ENCODE measurements around the gene BYSL. TPM values are rescaled to one million over a fixed set of nuclear protein-coding genes. Genes with fewer than 3 reads are reported as not detected.

Gene BYSL
- polyA plus RNA-seq, 4 donors: 18.8 to 29.2 (median 26.5) TPM

DNA sequence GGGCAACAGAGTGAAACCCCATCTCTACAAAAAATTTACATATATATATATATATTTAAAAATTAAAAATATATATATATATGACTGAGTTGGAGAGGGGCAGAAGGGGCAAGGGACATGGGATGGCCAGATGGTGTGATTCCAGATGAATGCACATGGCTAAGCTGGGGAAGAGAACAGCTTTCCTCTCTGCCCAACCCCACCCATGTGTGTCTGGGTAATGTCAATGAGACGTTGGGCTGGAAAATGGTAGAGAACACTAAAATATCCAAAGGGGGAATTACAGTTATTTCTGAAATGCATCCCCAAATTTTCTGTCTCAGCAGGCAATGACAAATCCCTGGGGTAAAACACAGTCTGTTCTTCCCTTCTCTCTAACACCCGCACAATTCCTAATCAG lies 51.5 kb downstream of the BYSL start:
- DNase-seq (ENCODE audit: low read depth in 4 of 4, low spot score in 3 of 4): no peak

DNA sequence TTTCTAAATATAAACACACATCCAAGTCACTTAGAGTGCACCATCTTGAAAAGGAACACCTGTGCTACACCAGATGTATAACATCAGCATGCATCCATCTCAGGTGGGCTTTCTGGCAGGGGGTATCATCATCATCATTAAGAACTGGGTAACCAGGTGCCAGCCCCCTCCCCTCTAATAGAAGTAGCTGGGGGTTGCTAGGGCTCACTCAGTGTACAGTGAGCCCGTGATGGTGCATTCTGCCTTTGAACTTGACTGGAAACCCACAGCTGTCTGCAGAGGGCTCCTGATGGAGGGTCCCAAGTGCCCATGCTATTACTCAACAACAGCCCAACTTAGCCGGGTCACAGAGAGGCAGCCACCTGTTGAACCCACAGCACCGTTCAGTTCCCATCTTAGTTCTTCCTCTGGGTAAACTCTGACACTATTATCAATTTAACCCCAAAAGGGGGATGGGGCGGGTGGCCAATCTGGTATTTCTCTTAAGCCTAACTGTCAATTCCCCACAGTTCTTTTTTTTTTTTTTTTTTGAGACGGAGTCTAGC lies 53.1 kb downstream of the BYSL start:
- DNase-seq (ENCODE audit: low read depth in 4 of 4, low spot score in 3 of 4): no peak

DNA sequence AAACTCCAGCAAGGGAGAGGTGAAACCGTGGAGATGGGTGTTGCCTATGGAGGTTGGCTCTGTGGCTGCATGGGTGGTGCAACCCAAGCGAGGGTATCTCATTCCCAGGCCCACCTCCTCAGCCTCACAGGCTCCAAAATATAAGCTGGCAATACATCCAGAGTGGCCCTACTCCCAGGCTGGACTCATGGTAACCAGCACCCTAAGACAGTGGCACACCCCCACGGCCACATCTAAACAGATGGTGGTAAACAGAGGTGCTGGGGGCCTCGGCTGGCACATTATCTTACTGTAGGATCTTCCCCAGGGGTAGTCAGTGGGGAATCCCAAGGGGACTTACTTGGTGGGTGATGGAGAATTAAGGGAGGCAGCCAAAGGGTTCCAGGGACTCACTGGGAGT lies 54.0 kb downstream of the BYSL start:
- DNase-seq (ENCODE audit: low read depth in 4 of 4, low spot score in 3 of 4): no peak

DNA sequence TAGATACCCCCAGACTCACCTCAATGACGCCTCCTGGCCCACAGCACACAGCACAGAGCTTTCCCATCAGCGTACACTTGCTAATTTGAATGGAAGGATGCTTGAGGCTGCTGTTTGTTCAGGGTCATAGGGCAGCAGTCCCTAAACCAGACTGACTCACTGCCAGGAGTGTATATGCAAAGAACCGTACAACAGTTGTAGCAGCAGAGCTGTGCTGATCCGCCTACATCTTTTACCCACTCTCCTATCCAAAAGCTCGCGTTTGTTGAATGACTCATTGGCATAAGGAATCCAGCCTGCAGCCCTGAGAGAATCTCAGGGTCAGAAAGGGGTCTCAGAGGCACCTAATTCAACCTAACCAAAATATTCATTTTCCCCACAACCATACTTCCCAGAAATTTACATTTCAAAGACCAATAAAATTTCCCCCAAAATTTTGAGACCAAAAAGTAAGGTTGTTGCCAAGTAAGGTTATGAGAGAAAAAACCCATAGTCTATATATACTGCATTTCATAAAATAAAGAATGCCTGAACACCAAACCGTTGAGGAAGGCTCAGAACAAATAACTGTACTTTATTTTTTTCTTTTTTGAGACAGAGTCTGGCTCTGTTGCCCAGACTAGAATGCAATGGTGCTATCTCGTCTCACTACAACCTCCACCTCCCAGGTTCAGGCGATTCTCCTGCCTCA lies 55.6 kb downstream of the BYSL start:
- no peak for DNase-seq (ENCODE audit: low read depth in 4 of 4, low spot score in 3 of 4)

Other genes starting within 250 kb of the BYSL start
- 10 to 100 TPM in 1 of 4 donors, 1 to 10 TPM in 3; 4.5 to 10.2 (median 9.1) TPM for gene TFEB, start 185.9 kb upstream of the BYSL start, polyA plus RNA-seq (ENCODE audit: insufficient read length in 4 of 4)
- gene PGC, start 174.1 kb upstream of the BYSL start, polyA plus RNA-seq (ENCODE audit: insufficient read length in 4 of 4): under 1 TPM in 1 of 4 donors, not detected in 3; 0.26 TPM
- 1 to 10 TPM; 5.0 to 8.4 (median 6.3) TPM for gene FRS3, start 141.6 kb upstream of the BYSL start, polyA plus RNA-seq (ENCODE audit: insufficient read length in 4 of 4)
- gene PRICKLE4, start 140.7 kb upstream of the BYSL start, polyA plus RNA-seq (ENCODE audit: insufficient read length in 4 of 4): 10 to 100 TPM in 1 of 4 donors, 1 to 10 TPM in 3; 4.2 to 10.8 (median 5.1) TPM
- gene TOMM6, start 133.8 kb upstream of the BYSL start, polyA plus RNA-seq (ENCODE audit: insufficient read length in 4 of 4): 100 to 1,000 TPM; 163 to 259 (median 227) TPM
- gene USP49, start 26.1 kb upstream of the BYSL start, polyA plus RNA-seq (ENCODE audit: insufficient read length in 4 of 4): 10 to 100 TPM; 11.4 to 15.3 (median 11.9) TPM
- 10 to 100 TPM; 22.6 to 42.0 (median 39.8) TPM for gene MED20, start 360 bp upstream of the BYSL start, polyA plus RNA-seq (ENCODE audit: insufficient read length in 4 of 4)
- gene CCND3, start 20.3 kb downstream of the BYSL start, polyA plus RNA-seq (ENCODE audit: insufficient read length in 4 of 4): 10 to 100 TPM; 24.3 to 31.4 (median 26.9) TPM
- 10 to 100 TPM; 17.7 to 26.3 (median 22.2) TPM for gene TAF8, start 129.0 kb downstream of the BYSL start, polyA plus RNA-seq (ENCODE audit: insufficient read length in 4 of 4)
- gene C6orf132, start 221.1 kb downstream of the BYSL start, polyA plus RNA-seq (ENCODE audit: insufficient read length in 4 of 4): 1 to 10 TPM; 1.2 to 7.0 (median 3.8) TPM